ENCODE measurements around the gene PROK2.

PROK2 gene

GRCh38 chr3:71786217-71786549, 1.2 kb upstream of the PROK2 start:
- DNase-seq, result no peak

- DNase-seq, result no peak
Observed at GRCh38 chr3:71785532-71786216, 726 bp upstream of the PROK2 start.

DNA sequence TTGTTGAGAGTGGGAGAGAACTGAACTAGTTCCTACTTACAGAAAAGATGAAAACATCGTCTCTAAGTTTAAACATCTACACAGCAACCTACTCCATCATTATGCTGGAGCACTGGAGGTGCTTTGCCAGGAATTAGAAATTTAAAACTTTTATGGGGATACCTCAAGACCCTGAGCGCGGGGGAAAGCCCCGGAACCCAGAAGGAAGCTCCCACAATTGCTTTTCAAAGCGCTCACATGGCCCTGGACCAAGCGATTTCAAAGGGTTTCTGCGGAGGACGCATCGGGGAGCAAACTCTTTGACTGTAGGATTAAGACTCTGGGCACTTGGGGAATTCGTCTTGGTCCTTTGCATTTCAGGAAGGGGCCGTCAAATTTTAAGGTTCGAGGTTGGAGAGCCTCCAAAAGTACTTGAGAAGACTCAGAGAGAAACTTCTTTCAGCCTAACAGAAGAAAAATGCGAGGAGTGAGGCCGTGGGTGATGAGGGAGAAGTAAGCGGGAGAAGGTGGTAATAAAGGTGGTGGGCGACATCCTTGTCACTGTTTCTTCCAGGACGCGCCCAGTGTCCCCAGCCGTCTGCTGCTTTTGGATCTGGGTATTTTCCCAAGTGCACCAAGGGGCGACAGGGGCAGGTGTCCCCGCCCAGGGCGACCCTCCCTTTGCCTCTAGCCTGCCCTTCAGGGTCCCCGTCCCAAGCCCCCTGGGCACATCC, 591 bp downstream of the PROK2 start:
- no peak for DNase-seq

GRCh38 chr3:71783152-71783551, 1.8 kb downstream of the PROK2 start:
- DNase-seq, result no peak

DNA sequence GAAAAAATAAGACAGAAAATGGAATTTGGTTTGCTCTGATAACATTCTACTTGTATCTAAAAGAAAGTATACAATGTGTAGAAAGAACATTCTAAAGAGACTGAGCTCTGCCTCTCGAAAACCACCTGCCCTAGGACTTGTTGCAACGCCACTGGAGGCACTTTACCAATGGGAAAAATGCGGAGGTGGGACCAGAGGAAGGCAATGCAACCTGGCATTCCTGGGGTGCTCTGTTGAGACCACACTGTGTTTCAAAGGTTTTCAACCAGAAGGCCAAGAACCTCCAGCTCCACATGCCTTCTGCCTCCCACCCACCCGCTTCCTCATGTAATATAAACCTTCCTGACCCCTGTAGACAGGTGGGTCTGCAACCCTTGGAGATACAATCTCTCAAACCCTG, 4.5 kb downstream of the PROK2 start:
- DNase-seq, result no peak

- no peak for DNase-seq
Observed at GRCh38 chr3:71779674-71780377, 5.1 kb downstream of the PROK2 start.

GRCh38 chr3:71778353-71778752, 6.6 kb downstream of the PROK2 start:
- DNase-seq, result no peak

DNA sequence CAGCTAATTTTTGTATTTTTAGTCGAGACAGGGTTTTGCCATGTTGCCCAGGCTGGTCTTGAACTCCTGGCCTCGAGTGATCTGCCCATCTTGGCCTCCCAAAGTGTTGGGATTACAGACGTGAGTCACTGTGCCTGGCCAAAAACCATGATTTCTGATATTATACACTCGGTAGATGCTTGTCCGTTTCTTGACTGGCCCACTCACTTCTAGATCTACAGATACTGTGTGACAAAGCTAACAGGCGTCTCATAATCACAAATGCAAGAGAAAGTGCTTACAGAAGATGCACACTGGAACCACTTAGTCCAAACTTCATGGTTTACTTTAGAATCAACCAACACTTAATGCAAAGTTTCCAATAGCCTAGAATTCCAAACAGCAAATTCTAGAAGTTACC, 8.4 kb downstream of the PROK2 start:
- no peak for DNase-seq

DNA sequence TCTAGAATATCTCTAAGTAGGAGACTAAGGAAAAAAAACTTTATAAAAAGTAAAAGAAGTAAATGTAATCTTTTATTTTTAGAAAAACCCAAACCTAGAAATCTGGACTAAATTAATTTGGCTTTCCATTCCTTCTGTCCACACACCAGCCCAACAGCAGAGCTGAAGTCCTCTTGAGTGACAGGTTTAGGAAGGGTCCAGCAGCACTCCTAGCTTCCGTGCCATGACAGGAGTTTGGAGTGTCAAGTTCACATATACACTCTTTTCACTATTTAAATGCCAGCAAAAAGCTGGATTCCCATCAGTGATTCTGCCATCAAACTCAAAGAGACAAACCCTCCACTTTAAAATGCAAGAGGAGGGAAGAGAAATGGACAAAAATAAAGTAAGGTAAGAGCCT, 13.1 kb downstream of the PROK2 start:
- DNase-seq, result no peak

DNA sequence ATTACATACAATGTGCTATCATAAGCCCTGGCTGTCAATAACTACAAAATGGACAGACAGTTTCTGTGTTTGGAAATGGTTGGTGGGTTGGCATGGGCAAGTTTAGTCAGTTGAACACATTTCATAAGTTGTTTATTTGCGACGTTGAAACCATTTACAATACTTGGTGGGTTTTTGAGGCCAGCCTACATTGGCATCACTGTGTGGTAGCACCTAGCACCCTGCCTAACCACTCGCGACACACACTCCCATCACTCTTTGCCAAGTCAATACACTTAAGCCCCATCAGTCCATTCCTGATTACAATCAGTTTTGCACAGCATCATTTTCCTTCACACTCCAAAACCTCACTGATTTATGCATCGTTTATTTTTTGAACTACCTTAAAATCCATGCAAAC, 13.8 kb downstream of the PROK2 start:
- DNase-seq, result no peak

DNA sequence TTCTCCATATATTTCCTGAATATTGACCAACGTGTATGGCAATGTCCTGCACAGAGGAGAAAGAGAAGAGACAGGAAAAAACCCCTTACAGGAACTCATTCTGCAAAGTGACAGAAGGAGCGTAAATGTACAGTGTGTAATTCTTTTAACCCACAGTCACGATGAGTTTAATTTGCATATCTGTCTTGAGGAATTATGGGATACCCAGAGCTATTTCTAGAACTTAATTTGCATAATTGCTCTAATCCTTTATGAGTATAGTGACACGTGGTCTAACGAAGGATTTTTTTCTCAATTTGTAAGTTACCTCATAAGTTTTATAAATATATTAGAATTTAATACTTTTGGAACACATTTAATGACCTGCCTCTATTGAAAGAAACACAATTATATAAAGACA, 21.5 kb downstream of the PROK2 start:
- no peak for DNase-seq

DNA sequence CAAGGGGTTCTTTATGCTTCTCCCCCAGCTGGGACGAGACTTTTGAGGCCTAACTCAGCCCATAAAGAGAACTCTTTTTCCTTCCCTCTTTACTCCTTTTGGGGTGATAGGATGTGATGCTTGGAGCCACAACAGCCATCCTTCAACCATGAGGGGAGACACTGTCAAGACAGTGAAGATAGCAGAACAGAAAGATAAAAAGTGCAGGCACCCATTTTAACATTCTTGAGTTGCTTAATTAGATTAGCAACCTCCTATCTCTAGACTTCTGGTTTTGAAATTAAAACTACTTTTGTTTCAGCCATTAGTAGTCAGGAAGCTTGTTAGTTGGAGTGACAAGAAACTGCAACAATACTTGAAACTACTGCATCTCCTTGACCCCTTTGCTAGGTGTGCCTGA, 24.8 kb downstream of the PROK2 start:
- no peak for DNase-seq

- DNase-seq, result no peak
Observed at GRCh38 chr3:71759401-71759800, 25.5 kb downstream of the PROK2 start.

DNA sequence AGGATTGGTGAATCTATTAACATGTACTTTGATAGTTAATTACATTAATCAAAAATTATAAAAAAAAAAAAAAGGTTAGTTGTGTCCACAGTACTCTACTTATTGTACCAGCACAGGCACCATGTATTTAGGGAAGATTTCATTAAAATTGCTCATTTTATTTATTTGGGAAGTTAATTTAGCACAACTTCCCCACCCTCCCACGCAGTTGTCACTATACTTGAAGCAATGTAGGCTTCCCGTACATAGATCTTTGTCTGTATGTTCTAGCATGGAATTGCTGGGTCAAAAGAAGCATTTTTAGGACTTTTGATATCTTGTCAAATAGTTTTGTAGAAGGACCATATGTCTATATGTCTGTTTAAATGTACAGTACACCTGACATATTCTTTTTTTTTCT, 26.9 kb downstream of the PROK2 start:
- DNase-seq, result no peak

- no peak for DNase-seq
Observed at GRCh38 chr3:71754610-71755253, 30.2 kb downstream of the PROK2 start.

DNA sequence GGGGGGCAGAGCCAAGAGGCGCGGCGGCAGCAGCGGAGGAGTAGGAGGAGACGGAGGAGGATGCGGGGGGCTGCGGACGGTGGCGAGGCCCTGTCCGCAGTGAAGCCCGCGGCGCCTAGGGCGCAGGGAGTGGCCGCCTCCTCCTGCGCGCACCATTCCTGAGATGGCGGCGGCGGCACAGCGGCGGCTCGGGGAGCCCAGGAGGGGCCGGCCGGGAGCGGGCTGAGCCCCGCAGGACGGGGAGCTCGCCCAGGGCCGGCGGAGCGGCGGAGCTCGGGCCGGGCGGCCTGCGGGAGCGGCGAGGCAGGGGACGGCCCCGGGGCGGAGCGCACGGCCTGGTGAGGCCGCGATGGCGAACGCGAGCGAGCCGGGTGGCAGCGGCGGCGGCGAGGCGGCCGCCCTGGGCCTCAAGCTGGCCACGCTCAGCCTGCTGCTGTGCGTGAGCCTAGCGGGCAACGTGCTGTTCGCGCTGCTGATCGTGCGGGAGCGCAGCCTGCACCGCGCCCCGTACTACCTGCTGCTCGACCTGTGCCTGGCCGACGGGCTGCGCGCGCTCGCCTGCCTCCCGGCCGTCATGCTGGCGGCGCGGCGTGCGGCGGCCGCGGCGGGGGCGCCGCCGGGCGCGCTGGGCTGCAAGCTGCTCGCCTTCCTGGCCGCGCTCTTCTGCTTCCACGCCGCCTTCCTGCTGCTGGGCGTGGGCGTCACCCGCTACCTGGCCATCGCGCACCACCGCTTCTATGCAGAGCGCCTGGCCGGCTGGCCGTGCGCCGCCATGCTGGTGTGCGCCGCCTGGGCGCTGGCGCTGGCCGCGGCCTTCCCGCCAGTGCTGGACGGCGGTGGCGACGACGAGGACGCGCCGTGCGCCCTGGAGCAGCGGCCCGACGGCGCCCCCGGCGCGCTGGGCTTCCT, 31.0 kb downstream of the PROK2 start, which contains the start of gene GPR27:
GPR27 (plus strand) TSS at position 155 of the 909 bp plus-strand sequence; CDS start at position 350, 195 bp downstream.
- DNase-seq, result peak; percentile 46

DNA sequence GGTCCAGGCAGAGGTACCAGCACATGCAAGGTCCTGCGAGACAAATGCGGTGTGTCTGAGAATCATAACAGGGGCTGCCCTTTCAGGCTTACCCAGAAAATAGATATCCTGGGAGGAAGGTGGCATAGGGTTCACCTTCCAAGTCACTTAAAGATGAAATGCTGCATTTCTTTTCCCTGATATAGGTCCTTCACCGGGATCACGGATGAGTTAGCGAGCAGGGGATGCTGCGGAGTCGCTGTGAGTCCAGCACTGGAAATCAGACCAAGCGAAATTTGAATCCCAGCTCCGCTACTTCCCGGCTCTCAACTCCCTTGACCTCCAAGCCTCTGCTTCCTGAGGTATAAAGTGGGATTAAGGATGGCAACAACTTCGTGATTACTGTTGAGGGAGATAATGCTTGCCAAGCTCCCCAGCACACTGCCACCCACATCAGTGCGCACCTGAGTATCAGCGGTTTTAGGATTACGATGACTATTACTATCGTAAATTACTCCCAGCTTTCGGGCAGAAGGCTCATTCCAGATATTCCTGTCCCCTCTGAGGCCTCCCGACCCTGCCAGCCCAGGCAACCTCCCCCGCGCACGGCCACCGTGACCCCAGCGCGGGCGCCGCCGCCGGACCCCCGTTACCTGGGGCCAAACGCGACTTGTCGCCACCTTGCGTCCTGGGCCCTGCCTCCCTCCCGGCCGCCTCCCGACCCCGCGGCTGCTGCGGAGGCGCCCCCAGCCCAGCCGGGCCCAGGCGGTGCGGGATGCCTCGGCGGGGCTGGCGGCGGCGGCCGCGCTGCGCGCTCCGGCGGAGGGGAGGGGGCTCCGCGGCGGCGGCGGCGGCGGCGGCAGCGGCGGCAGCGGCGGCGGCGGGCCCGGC, 31.9 kb downstream of the PROK2 start:
- no peak for DNase-seq

DNA sequence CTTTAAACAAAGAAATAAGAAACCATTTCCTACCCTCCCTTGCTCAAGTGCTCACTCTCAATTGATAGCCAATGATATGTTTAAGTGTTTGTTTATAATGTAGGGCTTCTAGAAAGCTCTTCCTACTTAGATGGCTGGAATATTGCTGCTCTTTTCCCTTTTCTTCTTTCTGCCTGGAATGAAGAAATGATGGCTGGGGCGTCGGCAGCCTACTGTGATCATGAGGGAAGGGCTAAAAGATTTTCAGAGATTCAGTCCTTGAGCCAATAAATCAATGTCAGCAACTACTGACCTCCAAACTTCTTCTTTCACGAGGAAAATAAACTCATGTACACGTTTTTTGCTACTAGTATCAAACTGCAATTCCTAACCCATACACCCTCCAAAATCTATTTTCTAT, 33.3 kb downstream of the PROK2 start:
- DNase-seq, result no peak

GRCh38 chr3:71744738-71745137, 40.2 kb downstream of the PROK2 start:
- no peak for DNase-seq

- no peak for DNase-seq
Observed at GRCh38 chr3:71742621-71743020, 42.3 kb downstream of the PROK2 start.

- no peak for DNase-seq
Observed at GRCh38 chr3:71734881-71735280, 50.1 kb downstream of the PROK2 start.
